Retinal pigment epithelial cell (primary cell): ENCODE data around the gene CDC42BPB.
A peak's percentile ranks its signal among the peaks of the same experiment; 100 is the strongest.
"Not testable (repeated sequence)": the region's sequence is repeated elsewhere in the genome, so short reads cannot be mapped to it uniquely, and the experiment has no call there.

ENCODE experiments used
- DNase-seq: peaks from one replicate; pipeline ENCODE4 v3.0.0-alpha.2; 2010; ENCODE audit warnings: low read depth
- H3K4me3 ChIP-seq: 2 replicates; pipeline ENCODE4 v1.5.1; 2011; ENCODE audit warnings: mild to moderate bottlenecking, low read length, control low read depth, moderate library complexity
- CTCF ChIP-seq: conservative IDR thresholded peaks from 2 replicates; pipeline ENCODE4 v1.5.1; 2011; ENCODE audit warnings: low read depth, low read length, control low read depth, inconsistent platforms

The CDC42BPB gene

DNA sequence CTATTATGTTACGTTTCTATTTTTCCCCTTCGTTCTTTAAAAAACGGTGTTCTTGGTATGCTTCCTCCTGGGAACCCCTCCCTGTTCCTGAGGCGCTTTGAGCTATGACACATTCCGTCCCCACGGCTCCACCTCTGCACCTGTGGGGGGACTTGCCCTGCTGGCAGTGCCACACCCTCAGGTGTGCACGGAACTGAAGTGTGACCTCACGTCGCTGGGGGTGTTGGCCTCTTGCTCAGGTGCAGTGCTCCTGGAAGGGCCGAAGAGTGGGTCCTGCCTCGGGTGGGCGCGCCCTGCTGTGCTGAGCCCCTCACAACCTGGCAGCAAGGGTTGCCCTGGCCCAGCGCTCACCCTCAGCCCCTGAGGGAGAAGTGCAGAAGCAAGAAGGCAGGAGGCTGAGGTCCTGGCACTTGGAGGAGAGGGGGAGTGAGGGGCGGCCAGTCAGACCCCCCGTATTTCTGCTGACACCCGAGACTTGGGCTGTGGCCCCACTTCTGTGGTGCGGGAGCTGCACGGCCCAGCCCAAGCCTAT lies 129.9 kb downstream of the CDC42BPB start:
- no peak for DNase-seq
- TF ChIP-seq CTCF = no peak
- H3K4me3 ChIP-seq = no peak overlapping the region

DNA sequence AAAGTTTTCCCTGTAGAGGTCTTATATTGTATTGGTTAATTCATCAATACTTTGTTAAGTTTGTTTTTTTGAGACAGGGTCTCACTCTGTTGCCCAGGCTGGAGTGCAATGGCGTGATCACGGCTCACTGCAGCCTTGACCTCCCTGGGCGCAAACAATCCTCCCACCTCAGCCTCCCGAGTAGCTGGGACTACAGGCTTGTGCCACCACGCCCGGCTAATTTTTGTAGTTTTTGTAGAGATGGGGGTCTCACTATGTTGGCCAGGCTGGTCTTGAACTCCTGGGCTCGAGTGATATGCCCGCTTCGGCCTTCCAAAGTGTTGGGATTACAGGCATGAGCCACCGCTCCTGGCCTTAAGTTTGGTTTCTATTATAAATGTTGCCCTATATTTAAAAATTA lies 130.5 kb downstream of the CDC42BPB start:
- DNase-seq, H3K4me3 ChIP-seq: not testable (repeated sequence)

DNA sequence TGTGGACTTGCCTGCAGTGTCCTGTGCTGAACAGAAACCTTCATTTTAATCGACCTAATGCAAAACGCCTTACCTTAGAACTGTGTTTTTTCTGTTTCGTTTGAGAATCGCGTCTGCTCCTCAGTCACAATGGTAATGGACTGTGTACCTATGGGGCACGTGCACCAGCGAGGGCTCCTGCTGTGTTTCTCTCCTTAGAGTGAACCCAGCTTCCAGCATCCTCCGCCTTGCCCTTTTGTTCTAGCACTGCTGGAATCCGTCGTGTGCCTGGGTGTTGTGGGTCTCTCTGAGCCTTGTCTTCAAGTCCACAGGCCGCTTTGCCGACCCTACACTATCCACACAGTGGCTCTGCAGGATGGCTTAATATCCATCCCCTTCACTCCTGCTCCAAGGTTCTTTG lies 131.2 kb downstream of the CDC42BPB start:
- no peak for TF ChIP-seq CTCF
- no peak overlapping the region for H3K4me3 ChIP-seq
- no peak for DNase-seq

DNA sequence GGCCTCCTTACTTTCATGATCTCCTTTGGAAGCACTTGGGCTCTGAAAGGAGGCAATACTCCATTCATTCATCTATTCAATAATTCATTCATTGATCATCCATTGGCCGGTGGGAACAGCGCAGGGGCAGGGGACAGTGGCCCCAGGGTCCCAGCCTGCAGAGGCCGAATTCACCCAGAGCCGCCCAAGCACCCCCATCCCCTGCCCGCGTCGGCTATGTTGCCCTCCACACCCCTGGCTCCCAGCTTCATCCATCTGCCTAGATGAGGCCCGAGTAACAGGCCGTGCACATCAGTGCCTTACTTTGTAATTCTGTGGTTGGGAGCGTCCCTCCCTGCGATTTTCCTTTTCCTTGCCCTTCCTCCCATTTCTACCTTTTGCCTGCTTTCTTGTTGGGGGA lies 131.7 kb downstream of the CDC42BPB start:
- DNase-seq = no peak
- TF ChIP-seq CTCF = no peak
- H3K4me3 ChIP-seq = no peak overlapping the region

DNA sequence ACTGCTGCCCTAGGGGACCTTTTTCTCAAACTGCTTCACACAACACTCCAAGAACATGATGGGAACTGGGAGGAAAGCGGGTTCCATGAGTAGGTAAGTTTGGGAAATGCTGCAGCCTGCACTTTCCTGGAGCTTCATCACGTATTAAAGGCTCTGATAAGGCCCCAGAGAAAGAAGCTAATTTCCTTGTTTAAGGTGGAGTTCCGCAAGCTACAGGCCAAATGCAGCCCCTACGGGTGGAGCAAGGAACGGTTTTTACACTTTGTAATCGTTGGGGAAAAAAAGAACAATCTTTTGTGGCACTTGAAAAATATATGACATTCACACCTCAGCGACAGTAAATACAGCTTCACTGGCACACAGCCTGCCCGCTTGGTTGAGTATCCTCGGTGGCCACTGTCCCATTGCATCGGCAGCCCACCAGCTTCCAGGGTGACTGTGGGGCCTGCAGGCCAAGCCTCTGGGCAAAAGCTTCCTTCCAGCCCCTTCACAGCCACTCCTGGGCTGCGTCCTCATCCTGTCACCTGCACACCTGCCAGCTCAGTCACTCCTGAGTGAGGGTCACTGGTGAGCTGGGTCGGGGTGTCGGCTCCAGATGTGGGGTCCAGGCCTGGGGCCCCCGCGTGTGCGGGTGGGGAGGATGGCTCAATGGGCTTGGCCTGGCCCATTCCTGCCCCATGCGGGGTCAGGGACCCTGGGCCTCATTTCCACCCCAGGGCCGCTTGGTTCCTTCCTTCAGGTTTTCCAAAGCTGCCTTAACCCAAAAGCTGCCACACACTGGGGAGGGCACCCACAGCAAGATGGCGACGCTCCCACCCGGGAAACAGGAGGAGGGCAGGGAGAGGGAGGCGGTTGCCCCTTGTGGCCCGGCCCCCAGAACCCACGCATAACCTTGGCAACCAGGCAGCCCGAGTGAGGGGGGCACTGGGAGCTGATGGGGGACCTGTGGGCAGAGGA lies 132.4 kb downstream of the CDC42BPB start:
- DNase-seq = no peak
- TF ChIP-seq CTCF = peak; percentile 26
- H3K4me3 ChIP-seq = no peak overlapping the region

- TF ChIP-seq CTCF = no peak
- no peak for DNase-seq
- H3K4me3 ChIP-seq = no peak overlapping the region
These were observed 133.3 kb downstream of the CDC42BPB start for GRCh38 chr14:102923925-102924486.

- no peak for TF ChIP-seq CTCF
- peak overlapping the region; percentile 24 for H3K4me3 ChIP-seq
- no peak for DNase-seq
These were observed 134.0 kb downstream of the CDC42BPB start for GRCh38 chr14:102923201-102923924.
